HG03378 (cell line): ENCODE results near the gene MNT.

Source experiments
- ATAC-seq: cut with Tn5 transposase; IDR thresholded peaks from one replicate; pipeline ENCODE4 v1.9.1; 2021; ENCODE audit warnings: mild to moderate bottlenecking, moderate library complexity; ENCODE audit not compliant: unreplicated experiment

Gene MNT

GRCh38 chr17:2383628-2384167, 17.2 kb downstream of the MNT start:
- no peak for ATAC-seq

- ATAC-seq = no peak
Measured at GRCh38 chr17:2380950-2381649, 19.8 kb downstream of the MNT start.

GRCh38 chr17:2380226-2380922, 20.5 kb downstream of the MNT start:
- ATAC-seq = no peak

- no peak for ATAC-seq
Measured at GRCh38 chr17:2379489-2380225, 21.2 kb downstream of the MNT start.

GRCh38 chr17:2378905-2379304, 22.0 kb downstream of the MNT start:
- no peak for ATAC-seq

DNA sequence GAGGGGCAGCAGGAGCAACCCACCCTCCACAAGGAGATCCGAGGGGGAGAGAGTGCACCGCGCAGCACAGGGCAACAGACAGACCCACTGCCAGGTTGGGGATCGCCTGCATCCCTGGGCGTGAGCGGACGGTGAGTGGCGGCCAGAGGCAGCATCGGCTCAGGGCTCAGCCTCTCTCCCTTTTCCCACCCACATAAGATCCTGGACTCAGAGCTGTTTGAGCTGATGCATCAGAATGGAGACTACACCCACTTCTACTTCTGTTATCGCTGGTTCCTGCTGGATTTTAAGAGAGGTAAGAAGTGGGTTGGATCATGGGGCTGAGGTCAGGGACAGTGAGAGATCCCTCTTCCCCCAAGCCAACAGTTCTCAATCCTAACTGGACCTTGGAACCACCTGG, 23.2 kb downstream of the MNT start:
- no peak for ATAC-seq

DNA sequence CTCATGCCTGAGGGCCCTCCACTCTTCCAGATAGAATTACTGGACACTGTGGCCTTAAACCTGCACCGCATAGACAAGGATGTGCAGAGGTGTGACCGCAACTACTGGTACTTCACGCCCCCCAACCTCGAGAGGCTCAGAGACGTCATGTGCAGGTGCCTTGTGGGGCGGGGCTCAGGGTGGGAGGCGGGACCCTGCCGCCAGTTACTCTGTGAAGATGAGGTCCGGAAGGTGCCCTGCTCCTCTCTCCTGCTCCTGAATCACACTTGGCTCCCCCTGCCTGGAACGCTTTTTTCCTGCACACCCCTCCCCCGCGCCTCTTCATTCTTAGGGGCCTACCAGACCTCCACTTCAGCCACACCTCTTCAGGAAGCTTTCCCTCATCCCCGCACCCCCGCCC, 24.8 kb downstream of the MNT start:
- no peak for ATAC-seq

DNA sequence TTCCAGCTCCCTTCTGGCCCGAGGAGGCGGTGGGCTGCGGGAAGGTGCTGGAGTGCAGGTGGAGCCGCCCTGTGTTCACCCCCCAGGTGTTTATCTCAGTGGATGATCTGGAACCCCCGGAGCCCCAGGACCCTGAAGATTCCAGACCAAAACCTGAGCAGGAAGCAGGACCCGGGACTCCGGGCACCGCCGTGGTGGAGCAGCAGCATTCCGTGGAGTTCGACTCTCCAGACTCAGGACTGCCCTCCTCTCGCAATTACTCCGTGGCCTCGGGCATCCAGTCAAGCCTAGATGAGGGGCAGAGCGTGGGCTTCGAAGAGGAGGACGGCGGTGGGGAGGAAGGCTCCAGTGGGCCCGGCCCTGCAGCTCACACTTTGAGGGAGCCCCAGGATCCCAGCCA, 25.5 kb downstream of the MNT start:
- no peak for ATAC-seq

DNA sequence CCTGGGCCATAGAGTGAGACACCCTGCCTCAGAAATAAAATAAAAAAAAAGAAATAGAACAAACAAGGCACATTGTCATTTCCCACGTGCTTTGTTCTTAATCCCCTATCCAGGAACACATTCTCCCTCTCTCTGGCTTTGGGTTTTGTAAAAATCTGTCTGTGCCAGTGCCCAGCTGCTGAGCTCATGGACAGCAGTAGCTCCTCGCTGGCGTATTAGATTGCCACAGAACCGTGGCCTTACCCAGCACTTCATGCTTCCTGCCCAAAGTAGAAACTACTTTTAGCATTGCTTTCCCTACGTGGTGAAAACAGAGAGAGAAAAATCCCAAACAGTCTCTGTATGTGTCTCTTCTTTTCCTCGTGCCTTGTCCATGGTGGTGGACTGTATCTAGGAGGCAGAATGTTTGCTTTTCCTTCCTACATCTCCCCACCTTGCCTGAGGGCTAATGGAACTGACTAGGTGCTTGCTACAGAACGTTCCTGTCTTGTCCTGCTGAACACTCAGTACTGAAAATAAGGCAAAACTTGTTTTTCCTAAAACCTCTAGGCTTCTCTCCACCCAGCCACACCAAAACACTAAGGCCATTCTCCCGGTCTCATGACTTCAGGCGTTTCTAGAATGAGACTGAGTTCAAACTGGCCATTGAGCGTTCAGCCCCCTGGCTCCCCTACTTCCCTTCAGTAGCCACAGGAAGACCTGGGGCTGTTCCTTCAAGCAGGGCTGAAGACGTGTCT, 26.1 kb downstream of the MNT start:
- ATAC-seq = no peak

DNA sequence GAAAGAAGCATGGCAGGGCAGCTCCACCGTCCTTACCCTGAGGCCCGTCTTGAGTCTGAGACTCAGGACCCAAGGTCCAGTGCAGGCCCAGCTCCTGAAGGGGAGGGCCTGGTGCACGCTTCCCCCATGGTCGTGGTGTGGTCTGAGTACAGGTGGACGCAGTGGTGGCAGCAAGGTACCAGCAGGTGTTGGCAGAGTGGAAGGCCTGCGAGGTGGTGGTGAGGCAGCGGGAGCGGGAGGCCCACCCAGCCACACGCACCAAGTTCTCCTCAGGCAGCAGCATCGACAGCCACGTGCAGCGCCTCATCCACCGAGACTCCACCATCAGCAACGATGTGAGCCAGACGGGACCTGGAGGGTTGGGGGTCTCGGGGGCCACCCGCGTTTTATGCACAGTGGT, 27.7 kb downstream of the MNT start:
- ATAC-seq = no peak

- ATAC-seq = no peak
Measured at GRCh38 chr17:2372681-2373080, 28.2 kb downstream of the MNT start.

DNA sequence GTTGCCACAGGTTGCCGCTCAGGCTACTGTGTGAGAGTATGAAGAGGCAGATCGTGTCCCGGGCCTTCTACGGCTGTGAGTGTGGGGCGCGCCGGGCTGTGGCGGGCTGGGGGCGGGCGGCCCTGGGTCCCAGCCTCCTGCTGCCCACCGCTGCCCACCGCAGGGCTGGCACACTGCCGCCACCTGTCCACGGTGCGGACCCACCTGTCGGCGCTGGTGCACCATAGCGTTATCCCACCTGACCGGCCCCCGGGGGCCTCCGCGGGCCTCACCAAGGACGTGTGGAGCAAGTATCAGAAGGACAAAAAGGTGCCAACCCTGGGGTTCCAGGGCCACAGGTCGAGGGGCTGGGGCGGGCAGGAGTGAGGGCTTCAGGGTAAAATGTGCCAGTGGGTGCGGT, 28.7 kb downstream of the MNT start:
- no peak for ATAC-seq

- ATAC-seq = no peak
Measured at GRCh38 chr17:2371183-2372130, 29.4 kb downstream of the MNT start.

DNA sequence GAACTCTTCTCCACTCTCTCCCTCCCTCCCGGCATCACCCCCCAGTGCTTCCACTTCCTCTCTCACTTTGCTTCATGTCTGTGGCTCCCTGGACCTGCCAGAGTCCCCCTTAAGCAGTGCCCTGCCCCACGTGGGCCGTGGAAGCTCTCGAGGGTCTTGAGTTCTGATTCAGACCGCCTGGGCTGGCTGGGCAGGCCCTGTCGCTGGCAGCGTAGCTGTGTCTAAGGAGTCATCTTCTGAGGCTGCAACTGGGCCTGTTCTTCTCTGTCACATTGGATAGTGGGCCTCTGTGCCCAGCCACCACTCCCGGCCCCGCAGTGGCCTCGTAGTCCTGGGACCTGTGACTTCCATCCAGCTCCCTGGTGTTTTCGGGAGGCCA, 30.7 kb downstream of the MNT start:
- ATAC-seq = no peak

- ATAC-seq = no peak
Measured at GRCh38 chr17:2369551-2370210, 31.2 kb downstream of the MNT start.

DNA sequence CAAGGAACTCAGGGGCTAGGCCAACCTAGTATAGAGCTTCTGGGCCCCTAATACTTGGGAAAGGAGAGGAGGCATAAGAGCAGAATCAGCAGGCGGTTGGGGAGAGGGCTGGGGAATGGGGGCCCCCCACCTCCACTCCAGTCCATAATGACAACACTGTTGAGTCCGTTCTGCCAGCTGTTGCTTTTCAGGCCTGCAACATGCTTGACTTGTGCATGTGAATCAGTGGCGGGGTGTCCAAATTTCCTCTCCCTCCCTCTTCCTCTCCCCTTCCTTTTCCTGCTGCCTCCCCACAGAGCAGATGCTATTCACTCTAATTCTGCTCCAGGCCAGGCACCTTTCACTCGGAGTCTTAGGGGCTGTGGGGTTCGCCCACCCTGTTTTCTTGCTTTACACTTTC, 31.8 kb downstream of the MNT start:
- no peak for ATAC-seq

DNA sequence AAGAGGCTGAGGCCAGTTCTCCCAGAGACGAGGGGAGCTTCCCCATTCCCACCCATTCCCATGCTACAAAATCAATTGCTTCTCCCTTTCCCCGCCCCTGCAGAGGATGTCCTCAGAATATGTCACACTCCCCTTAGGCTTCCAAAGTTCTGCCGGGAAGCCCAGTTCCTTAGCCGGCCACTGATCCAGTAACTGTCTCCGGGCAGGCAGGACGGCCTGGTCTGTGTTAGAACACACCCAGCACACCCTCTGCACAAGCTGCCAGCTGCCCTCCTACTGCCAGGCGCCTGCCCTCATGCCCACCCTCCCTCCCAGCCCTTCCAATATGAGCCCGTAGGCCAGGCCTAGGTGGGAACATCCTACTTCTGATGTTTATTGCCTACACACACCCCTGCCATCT, 32.5 kb downstream of the MNT start:
- no peak for ATAC-seq

DNA sequence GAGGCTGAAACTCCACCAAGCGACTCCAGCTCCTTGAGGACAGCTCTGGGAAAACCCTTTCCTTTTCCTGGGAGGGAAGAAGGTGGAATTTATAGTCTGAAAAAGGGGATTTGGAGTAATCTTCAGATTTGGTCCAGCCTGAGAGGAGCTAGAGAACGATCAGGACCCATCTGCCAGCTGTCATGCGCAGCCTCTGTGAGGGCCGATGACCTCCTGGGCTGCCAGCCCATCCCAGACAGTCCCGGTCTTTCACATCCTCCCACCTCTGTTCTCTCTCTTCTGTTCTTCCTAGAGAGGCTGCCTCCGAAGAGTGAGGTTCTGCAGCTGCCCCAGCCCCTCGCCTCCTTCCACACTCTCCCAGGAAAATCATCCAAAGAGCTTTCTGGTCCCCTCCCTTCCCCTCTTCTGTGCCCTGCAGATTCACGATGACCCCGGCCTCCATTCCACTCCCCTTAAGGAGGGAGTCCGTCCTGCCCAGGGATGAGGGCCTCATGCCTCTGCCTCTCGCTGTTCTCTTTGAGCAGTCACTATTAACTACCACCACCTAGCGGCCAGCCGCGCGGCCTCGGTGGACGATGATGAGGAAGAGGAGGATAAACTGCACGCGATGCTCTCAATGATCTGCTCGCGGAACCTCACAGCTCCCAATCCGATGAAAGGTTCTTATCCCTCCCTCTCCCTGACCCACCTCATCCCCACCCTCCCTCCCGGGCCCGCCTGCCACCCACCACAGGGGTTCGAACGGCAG, 33.9 kb downstream of the MNT start:
- no peak for ATAC-seq

GRCh38 chr17:2365132-2365531, 35.7 kb downstream of the MNT start:
- ATAC-seq = no peak
